ENCODE data around the gene KLHL40.

- TF ChIP-seq, protein P1, sequence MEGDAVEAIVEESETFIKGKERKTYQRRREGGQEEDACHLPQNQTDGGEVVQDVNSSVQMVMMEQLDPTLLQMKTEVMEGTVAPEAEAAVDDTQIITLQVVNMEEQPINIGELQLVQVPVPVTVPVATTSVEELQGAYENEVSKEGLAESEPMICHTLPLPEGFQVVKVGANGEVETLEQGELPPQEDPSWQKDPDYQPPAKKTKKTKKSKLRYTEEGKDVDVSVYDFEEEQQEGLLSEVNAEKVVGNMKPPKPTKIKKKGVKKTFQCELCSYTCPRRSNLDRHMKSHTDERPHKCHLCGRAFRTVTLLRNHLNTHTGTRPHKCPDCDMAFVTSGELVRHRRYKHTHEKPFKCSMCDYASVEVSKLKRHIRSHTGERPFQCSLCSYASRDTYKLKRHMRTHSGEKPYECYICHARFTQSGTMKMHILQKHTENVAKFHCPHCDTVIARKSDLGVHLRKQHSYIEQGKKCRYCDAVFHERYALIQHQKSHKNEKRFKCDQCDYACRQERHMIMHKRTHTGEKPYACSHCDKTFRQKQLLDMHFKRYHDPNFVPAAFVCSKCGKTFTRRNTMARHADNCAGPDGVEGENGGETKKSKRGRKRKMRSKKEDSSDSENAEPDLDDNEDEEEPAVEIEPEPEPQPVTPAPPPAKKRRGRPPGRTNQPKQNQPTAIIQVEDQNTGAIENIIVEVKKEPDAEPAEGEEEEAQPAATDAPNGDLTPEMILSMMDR (conservative IDR thresholded peaks at IDR 0.05 in 1 of 2, IDR thresholded peaks at IDR 0.05 in 1 of 2; ENCODE audit: low read depth in 1 of 2, low read length in 2 of 2), result no peak
- TF ChIP-seq EZH2 (IDR thresholded peaks at IDR 0.05; ENCODE audit: low read length, missing control alignments), result no peak
Measured at GRCh38 chr3:42658771-42659390, 26.5 kb upstream of the KLHL40 start.

Data from fibroblast of lung (primary cell).